BE2C (cell line): ENCODE results near the gene GHR.

ENCODE experiments used
- DNase-seq: peaks from one replicate; pipeline ENCODE4 v3.0.0-alpha.2; 2020
- H3K27me3 ChIP-seq: fragments of 250-450 bp; sonication (Bioruptor Pico); 2 replicates; pipeline ENCODE4 v1.5.1; 2020; ENCODE audit warnings: mild to moderate bottlenecking
- H3K36me3 ChIP-seq: fragments of 250-450 bp; sonication (Bioruptor Pico); 2 replicates; pipeline ENCODE4 v1.5.1; 2020; ENCODE audit warnings: mild to moderate bottlenecking
- H3K4me1 ChIP-seq: fragments of 250-450 bp; sonication (Bioruptor Pico); 2 replicates; pipeline ENCODE4 v1.5.1; 2020
- H3K4me3 ChIP-seq: 2 replicates; pipeline ENCODE4 v1.5.1; 2011; ENCODE audit warnings: low read depth, low read length
- H3K9me3 ChIP-seq: fragments of 250-450 bp; sonication (Bioruptor Pico); 2 replicates; pipeline ENCODE4 v1.5.1; 2020
- CTCF ChIP-seq: IDR thresholded peaks from 2 replicates; pipeline ENCODE4 v1.5.1; 2012; ENCODE audit warnings: mild to moderate bottlenecking, low read depth, low read length

The GHR gene

DNA sequence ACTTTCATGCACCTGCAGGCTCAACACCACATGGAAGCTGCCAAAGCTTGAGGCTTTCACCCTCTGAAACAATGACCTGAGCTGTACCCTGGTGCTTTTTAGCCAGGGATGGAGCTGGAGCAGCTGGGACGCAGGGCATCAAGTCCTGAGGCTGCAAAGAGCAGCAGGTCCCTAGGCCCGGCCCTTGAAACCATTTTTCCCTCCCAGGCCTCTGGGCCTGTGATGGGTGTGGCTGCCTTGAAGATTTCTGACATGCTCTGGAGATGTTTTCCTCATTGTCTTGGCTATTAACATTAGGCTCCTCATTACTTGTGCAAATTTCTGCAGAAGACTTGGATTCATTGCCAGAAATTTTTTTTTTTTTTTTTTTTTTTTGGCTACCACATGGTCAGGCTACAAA lies 30.3 kb upstream of the GHR start:
- Histone ChIP-seq H3K36me3 (no peaks in the 10 kb centered on the region), H3K4me1 (no peaks in the 10 kb centered on the region), H3K9me3 (no peaks in the 10 kb centered on the region), H3K27me3 (no peaks in the 10 kb centered on the region), H3K4me3 (no peak overlapping the region)
- TF ChIP-seq CTCF: no peak
- DNase-seq: no peak

DNA sequence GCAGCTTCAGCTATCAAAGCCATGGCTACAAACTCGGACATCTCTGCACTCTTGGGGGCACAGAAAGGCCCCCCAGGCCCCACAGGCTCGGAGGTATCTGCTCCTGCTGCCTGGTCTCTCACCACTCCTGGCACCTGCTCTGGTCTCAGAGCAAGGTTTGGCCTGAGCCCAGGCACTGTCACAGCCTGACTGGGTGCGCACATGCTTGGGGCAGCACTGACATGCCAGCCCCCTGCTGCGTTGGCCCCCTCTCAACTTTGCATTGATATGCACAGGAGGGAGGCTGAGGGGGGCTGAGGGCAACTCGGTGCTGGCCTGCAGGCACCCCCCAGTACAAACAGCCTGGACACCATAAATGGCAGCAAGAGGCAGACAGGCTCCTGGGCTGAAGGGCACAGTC lies 27.1 kb upstream of the GHR start:
- H3K9me3 ChIP-seq: no peaks in the 10 kb centered on the region
- H3K4me1 ChIP-seq: no peaks in the 10 kb centered on the region
- no peaks in the 10 kb centered on the region for H3K36me3 ChIP-seq
- no peak overlapping the region for H3K4me3 ChIP-seq
- no peaks in the 10 kb centered on the region for H3K27me3 ChIP-seq
- DNase-seq: no peak
- no peak for TF ChIP-seq CTCF

GRCh38 chr5:42397267-42397666 lies 26.0 kb upstream of the GHR start:
- DNase-seq: no peak
- Histone ChIP-seq H3K9me3 (no peaks in the 10 kb centered on the region), H3K4me1 (no peaks in the 10 kb centered on the region), H3K36me3 (no peaks in the 10 kb centered on the region), H3K27me3 (no peaks in the 10 kb centered on the region), H3K4me3 (no peak overlapping the region)
- no peak for TF ChIP-seq CTCF

DNA sequence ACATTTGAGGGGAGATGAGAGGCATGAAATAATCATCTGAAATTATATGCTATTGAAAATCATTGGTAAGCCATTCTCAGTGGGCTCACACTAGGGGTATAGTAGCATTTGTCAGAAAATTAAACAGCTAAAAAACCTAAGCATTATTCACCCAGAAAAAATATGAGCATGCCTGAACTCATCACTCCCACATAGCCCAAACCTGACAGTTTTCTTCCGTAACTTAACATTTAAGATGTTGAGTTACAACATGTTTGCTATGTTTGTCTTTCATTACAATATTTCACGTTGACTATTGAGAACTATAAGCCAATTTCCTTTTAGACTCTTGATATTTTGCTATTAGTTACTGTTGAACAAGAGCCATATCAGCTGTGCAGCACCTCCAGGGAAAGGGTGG lies 23.5 kb upstream of the GHR start:
- Histone ChIP-seq H3K4me1 (no peaks in the 10 kb centered on the region), H3K9me3 (no peaks in the 10 kb centered on the region), H3K27me3 (no peaks in the 10 kb centered on the region), H3K36me3 (no peaks in the 10 kb centered on the region), H3K4me3 (no peak overlapping the region)
- TF ChIP-seq CTCF: no peak
- DNase-seq: no peak

DNA sequence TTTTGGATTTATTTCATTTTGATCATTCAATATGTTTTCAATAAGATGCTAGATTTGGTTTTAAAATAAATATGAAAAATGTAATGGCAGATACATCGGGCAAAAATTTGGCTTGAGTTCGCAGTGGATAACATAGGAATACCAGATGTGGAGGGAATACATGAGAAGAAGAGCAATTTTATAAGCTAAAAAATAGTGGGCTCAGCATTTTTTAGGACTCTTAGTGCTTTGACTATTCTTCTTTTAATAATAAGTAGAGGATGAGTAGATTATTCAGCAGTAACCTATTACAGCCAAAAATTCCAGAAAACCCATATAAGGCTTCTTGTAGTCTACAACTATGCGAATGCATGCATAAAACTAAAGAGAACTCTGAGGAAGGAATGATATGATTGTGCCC lies 22.8 kb upstream of the GHR start:
- DNase-seq: no peak
- no peaks in the 10 kb centered on the region for H3K4me1 ChIP-seq
- H3K9me3 ChIP-seq: no peaks in the 10 kb centered on the region
- no peaks in the 10 kb centered on the region for H3K36me3 ChIP-seq
- TF ChIP-seq CTCF: no peak
- H3K27me3 ChIP-seq: no peaks in the 10 kb centered on the region
- H3K4me3 ChIP-seq: no peak overlapping the region

DNA sequence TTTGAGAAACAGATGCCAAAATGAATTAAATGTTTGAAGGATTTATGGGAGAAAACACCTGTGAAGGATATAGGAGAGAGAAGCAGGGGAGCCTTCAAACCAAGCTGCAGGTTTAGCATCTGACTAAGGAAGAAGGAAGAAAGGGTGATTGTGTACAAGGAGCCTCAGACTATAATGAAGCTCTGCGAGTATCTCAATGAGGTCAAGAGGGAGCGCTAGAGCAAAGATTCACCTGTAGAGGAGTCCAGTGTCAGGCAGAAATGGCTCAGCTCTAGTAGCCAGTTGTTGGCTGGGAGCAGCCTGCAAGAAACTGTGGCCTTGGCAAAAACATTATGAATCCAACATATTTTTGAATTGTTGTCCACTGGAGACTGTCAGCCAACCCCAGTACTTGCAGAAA lies 20.0 kb upstream of the GHR start:
- H3K4me1 ChIP-seq: no peaks in the 10 kb centered on the region
- no peak for DNase-seq

More for the DNA sequence above, 20.0 kb upstream of the GHR start:
- TF ChIP-seq CTCF: no peak
- Histone ChIP-seq H3K36me3 (no peaks in the 10 kb centered on the region), H3K27me3 (no peaks in the 10 kb centered on the region), H3K9me3 (no peaks in the 10 kb centered on the region), H3K4me3 (no peak overlapping the region)
